Measurements from ENCODE around the gene ZNF491.
"Not testable (repeated sequence)": the region's sequence is repeated elsewhere in the genome, so short reads cannot be mapped to it uniquely, and the experiment has no call there.

ZNF491 gene

GRCh38 chr19:11806354-11807098 lies 8.2 kb downstream of the ZNF491 start:
- DNase-seq (ENCODE audit: low spot score), result no peak

- no peak for DNase-seq (ENCODE audit: low spot score)
Observed at GRCh38 chr19:11807099-11807380, 8.7 kb downstream of the ZNF491 start.

- no peak for DNase-seq (ENCODE audit: low spot score)
Observed at GRCh38 chr19:11813703-11814028, 15.3 kb downstream of the ZNF491 start.

- DNase-seq (ENCODE audit: low spot score), result peak; percentile 98
Observed at GRCh38 chr19:11814029-11814699, 15.8 kb downstream of the ZNF491 start, which contains the start of gene ZNF440. Gene ZNF440, plus strand, starts transcription at chr19:11814273. Its CDS starts 175 bp downstream, at chr19:11814448.

- DNase-seq (ENCODE audit: low spot score), result peak; percentile 7
Observed at GRCh38 chr19:11814700-11815035, 16.3 kb downstream of the ZNF491 start.

GRCh38 chr19:11821474-11822109 lies 23.3 kb downstream of the ZNF491 start:
- DNase-seq (ENCODE audit: low spot score), result no peak

- DNase-seq (ENCODE audit: low spot score), result not testable (repeated sequence)
Observed at GRCh38 chr19:11828957-11829876, 30.9 kb downstream of the ZNF491 start.

GRCh38 chr19:11832253-11832912 lies 34.1 kb downstream of the ZNF491 start:
- DNase-seq (ENCODE audit: low spot score), result no peak

- no peak for DNase-seq (ENCODE audit: low spot score)
Observed at GRCh38 chr19:11833541-11833940, 35.2 kb downstream of the ZNF491 start.

GRCh38 chr19:11835626-11836066 lies 37.3 kb downstream of the ZNF491 start:
- DNase-seq (ENCODE audit: low spot score), result not testable (repeated sequence)

GRCh38 chr19:11843722-11844121 lies 45.4 kb downstream of the ZNF491 start:
- DNase-seq (ENCODE audit: low spot score), result no peak

GRCh38 chr19:11847615-11848014 lies 49.3 kb downstream of the ZNF491 start:
- DNase-seq (ENCODE audit: low spot score), result not testable (repeated sequence)

GRCh38 chr19:11848200-11848593 lies 49.9 kb downstream of the ZNF491 start:
- no peak for DNase-seq (ENCODE audit: low spot score)

- peak; percentile 97 for DNase-seq (ENCODE audit: low spot score)
Observed at GRCh38 chr19:11848594-11849469, 50.5 kb downstream of the ZNF491 start, which contains the start of gene ZNF439. Gene ZNF439, plus strand, starts transcription at chr19:11848726. Its CDS starts 142 bp downstream, at chr19:11848868.

- DNase-seq (ENCODE audit: low spot score), result not testable (repeated sequence)
Observed at GRCh38 chr19:11850289-11850688, 52.0 kb downstream of the ZNF491 start.

- DNase-seq (ENCODE audit: low spot score), result no peak
Observed at GRCh38 chr19:11853358-11853757, 55.0 kb downstream of the ZNF491 start.

GRCh38 chr19:11856596-11857250 lies 58.4 kb downstream of the ZNF491 start:
- peak; percentile 7 for DNase-seq (ENCODE audit: low spot score)

All from Ammon's horn (tissue), 1 donor.